SKM-1 (cell line): ENCODE measurements around the gene KIAA0825.
"Not testable (repeated sequence)": the region's sequence is repeated elsewhere in the genome, so short reads cannot be mapped to it uniquely, and the experiment has no call there.

Experiments
- DNase-seq: peaks from one replicate; lab custom pipeline; 2025; ENCODE audit not compliant: unreplicated experiment; lab: John Stamatoyannopoulos, UW

Gene KIAA0825

GRCh38 chr5:94197970-94198369 lies 420.4 kb downstream of the KIAA0825 start:
- DNase-seq: no peak

GRCh38 chr5:94196953-94197352 lies 421.5 kb downstream of the KIAA0825 start:
- DNase-seq: no peak

- DNase-seq: no peak
These were observed 425.6 kb downstream of the KIAA0825 start for GRCh38 chr5:94192658-94193391.

GRCh38 chr5:94191604-94192003 lies 426.8 kb downstream of the KIAA0825 start:
- no peak for DNase-seq

- DNase-seq: no peak
These were observed 429.7 kb downstream of the KIAA0825 start for GRCh38 chr5:94188725-94189124.

GRCh38 chr5:94184870-94185269 lies 433.5 kb downstream of the KIAA0825 start:
- no peak for DNase-seq

GRCh38 chr5:94181895-94182294 lies 436.5 kb downstream of the KIAA0825 start:
- DNase-seq: no peak

- DNase-seq: no peak
These were observed 437.6 kb downstream of the KIAA0825 start for GRCh38 chr5:94180761-94181160.

GRCh38 chr5:94175912-94176311 lies 442.5 kb downstream of the KIAA0825 start:
- DNase-seq: no peak

- no peak for DNase-seq
These were observed 443.5 kb downstream of the KIAA0825 start for GRCh38 chr5:94174748-94175411.

GRCh38 chr5:94173100-94173499 lies 445.3 kb downstream of the KIAA0825 start:
- no peak for DNase-seq

GRCh38 chr5:94171070-94171469 lies 447.3 kb downstream of the KIAA0825 start:
- DNase-seq: not testable (repeated sequence)

GRCh38 chr5:94170158-94170557 lies 448.2 kb downstream of the KIAA0825 start:
- DNase-seq: not testable (repeated sequence)

GRCh38 chr5:94168151-94168550 lies 450.3 kb downstream of the KIAA0825 start:
- DNase-seq: no peak

GRCh38 chr5:94161801-94162200 lies 456.6 kb downstream of the KIAA0825 start:
- DNase-seq: no peak

- no peak for DNase-seq
These were observed 459.3 kb downstream of the KIAA0825 start for GRCh38 chr5:94159144-94159543.

- no peak for DNase-seq
These were observed 460.5 kb downstream of the KIAA0825 start for GRCh38 chr5:94157704-94158539.

- DNase-seq: no peak
These were observed 463.7 kb downstream of the KIAA0825 start for GRCh38 chr5:94154672-94155071.

GRCh38 chr5:94153736-94154450 lies 464.5 kb downstream of the KIAA0825 start:
- no peak for DNase-seq

- not testable (repeated sequence) for DNase-seq
These were observed 474.8 kb downstream of the KIAA0825 start for GRCh38 chr5:94143621-94144020.

- no peak for DNase-seq
These were observed 478.1 kb downstream of the KIAA0825 start for GRCh38 chr5:94140300-94140699.
